Prostate gland (tissue), 2 donors: ENCODE results near the gene CANT1. TPM values are rescaled to one million over a fixed set of nuclear protein-coding genes. Genes with fewer than 3 reads are reported as not detected.

Source experiments
- DNase-seq: peaks from one replicate; pipeline ENCODE4 v3.0.0-alpha.2; 2019; ENCODE audit warnings: low spot score
- H3K27ac ChIP-seq, 2 donors: fragments of 200-600 bp; sonication (generic); 2 replicates each; pipeline ENCODE4 v1.5.1; 2017 to 2019
- H3K27me3 ChIP-seq: fragments of 200-600 bp; sonication (generic); replicated peaks from 2 replicates; pipeline ENCODE4 v1.5.1; 2019; ENCODE audit not compliant: insufficient read depth
- H3K36me3 ChIP-seq, 2 donors: fragments of 200-600 bp; sonication (generic); 1 replicate in 1 of 2; 2 replicates in 1 of 2; pipeline versions ENCODE4 v1.5.1 to v1.8.1; 2017 to 2019
- H3K4me1 ChIP-seq: fragments of 200-600 bp; sonication (generic); replicated peaks from 2 replicates; pipeline ENCODE4 v1.5.1; 2019
- H3K4me3 ChIP-seq, 2 donors: fragments of 200-600 bp; sonication (generic); 2 replicates each; pipeline ENCODE4 v1.5.1; 2017 to 2019
- H3K9me3 ChIP-seq: fragments of 200-600 bp; sonication (generic); 2 replicates; pipeline ENCODE4 v1.5.1; 2017
- CTCF ChIP-seq, 4 experiments: fragments of 200-600 bp in 2 of 4; fragments of 450-650 bp in 2 of 4; sonication (generic) in 2 of 4; IDR thresholded peaks; 1 replicate in 3 of 4; 2 replicates in 1 of 4; pipeline ENCODE4 v1.5.1; 2016 to 2019; ENCODE audit warnings: antibody characterized with exemption in 4 of 4, mild to moderate bottlenecking in 2 of 4, moderate library complexity in 2 of 4
- POLR2A ChIP-seq: fragments of 450-650 bp; IDR thresholded peaks from one replicate; pipeline ENCODE4 v1.6.1; 2016; ENCODE audit warnings: antibody characterized with exemption, mild to moderate bottlenecking
- POLR2AphosphoS5 ChIP-seq: sonication (generic); formaldehyde crosslinking; IDR thresholded peaks from one replicate; pipeline ENCODE4 v1.6.1; 2017; ENCODE audit warnings: antibody characterized with exemption
- WGBS: methylation state at CpG from one replicate; pipeline ENCODE4 v1.1.5; 2018; 5-methylcytosine and 5-hydroxymethylcytosine counted together
- intact Hi-C: fragments of 100-400 bp; cut with DNase I; formaldehyde crosslinking; loops from one replicate; pipeline ENCODE4 v1.14.2; 2022
- total RNA-seq, 2 donors: library from RNA; depleted of rRNA; stranded (reverse); fragments of >200 nt; gene quantifications; one replicate each; pipeline ENCODE4 v1.1.0, GENCODE V29; 2016

CANT1 gene
- total RNA-seq, 2 donors from 2014 or later: 89.7 to 201 TPM

- H3K36me3 ChIP-seq: no peaks in the 10 kb centered on the region
- no peak overlapping the region for H3K27ac ChIP-seq
These were observed 39.7 kb downstream of the CANT1 start for GRCh38 chr17:78969865-78970264.

GRCh38 chr17:78967782-78968362 lies 41.7 kb downstream of the CANT1 start:
- no peaks in the 10 kb centered on the region for H3K9me3 ChIP-seq
- TF ChIP-seq POLR2AphosphoS5: no peak
- TF ChIP-seq POLR2A: no peak
- TF ChIP-seq CTCF (IDR thresholded peaks at IDR 0.05): no peak
- no peaks in the 10 kb centered on the region for H3K36me3 ChIP-seq
- no peak for DNase-seq
- H3K4me1 ChIP-seq: no peaks in the 10 kb centered on the region
- H3K27ac ChIP-seq: no peak overlapping the region
- no peaks in the 10 kb centered on the region for H3K27me3 ChIP-seq
- WGBS: 87% methylated on average over 19 of the region's 21 CpGs
- intact Hi-C loops: no loop called here
- no peak overlapping the region for H3K4me3 ChIP-seq

More at GRCh38 chr17:78969865-78970264, 39.7 kb downstream of the CANT1 start:
- Histone ChIP-seq H3K4me1 (peaks cover 9% of the 10 kb centered on the region), H3K4me3 (no peak overlapping the region), H3K9me3 (no peaks in the 10 kb centered on the region), H3K27me3 (no peaks in the 10 kb centered on the region)
- no peak for DNase-seq
- intact Hi-C loops: loop anchor here (1.0 to 5.0 kb wide), 2 partner anchors 38 to 104 kb away; no protein-coding TSS in a partner anchor
- TF ChIP-seq POLR2AphosphoS5: no peak
- no peak for TF ChIP-seq CTCF (IDR thresholded peaks at IDR 0.05)
- no peak for TF ChIP-seq POLR2A
- WGBS: 90% methylated on average over 9 of the region's 9 CpGs

GRCh38 chr17:78966910-78967600 lies 42.5 kb downstream of the CANT1 start:
- intact Hi-C loops: no loop called here
- Histone ChIP-seq H3K4me1 (no peaks in the 10 kb centered on the region), H3K27me3 (no peaks in the 10 kb centered on the region), H3K36me3 (no peaks in the 10 kb centered on the region), H3K4me3 (no peak overlapping the region), H3K9me3 (no peaks in the 10 kb centered on the region), H3K27ac (no peak overlapping the region)
- 72% methylated on average over 23 of the region's 23 CpGs for WGBS
- DNase-seq: no peak
- TF ChIP-seq CTCF (IDR thresholded peaks at IDR 0.05) (no peak), POLR2A (no peak), POLR2AphosphoS5 (no peak)

- H3K4me3 ChIP-seq: no peak overlapping the region
- no peaks in the 10 kb centered on the region for H3K36me3 ChIP-seq
- no peak for DNase-seq
- no peaks in the 10 kb centered on the region for H3K27me3 ChIP-seq
- TF ChIP-seq POLR2A (no peak), POLR2AphosphoS5 (no peak), CTCF (IDR thresholded peaks at IDR 0.05) (no peak)
- no peaks in the 10 kb centered on the region for H3K9me3 ChIP-seq
- 78% methylated on average over 26 of the region's 26 CpGs for whole genome bisulfite sequencing
- no peak overlapping the region for H3K27ac ChIP-seq
- intact Hi-C loops: no loop called here
- no peaks in the 10 kb centered on the region for H3K4me1 ChIP-seq
These were observed 43.3 kb downstream of the CANT1 start for GRCh38 chr17:78966123-78966813.
